ENCODE measurements around the gene RAC2.

RAC2 gene

GRCh38 chr22:37215890-37216289 is 28.2 kb downstream of the RAC2 start:
- no peak for DNase-seq

GRCh38 chr22:37214731-37215030 is 29.4 kb downstream of the RAC2 start:
- DNase-seq = no peak

GRCh38 chr22:37213941-37214730 is 29.9 kb downstream of the RAC2 start:
- DNase-seq = no peak

- peak; percentile 12 for DNase-seq
Measured at GRCh38 chr22:37213218-37213855, 30.7 kb downstream of the RAC2 start.

- DNase-seq = peak; percentile 41
Measured at GRCh38 chr22:37212174-37212906, 31.7 kb downstream of the RAC2 start, which contains the start of gene SSTR3. Gene SSTR3, minus strand, starts transcription at chr22:37212477. Its CDS starts 4,674 bp downstream, at chr22:37207803.

- DNase-seq = no peak
Measured at GRCh38 chr22:37211866-37212173, 32.2 kb downstream of the RAC2 start.

- peak; percentile 26 for DNase-seq
Measured at GRCh38 chr22:37211075-37211865, 32.8 kb downstream of the RAC2 start.

- DNase-seq = peak; percentile 24
Measured at GRCh38 chr22:37210041-37210803, 33.8 kb downstream of the RAC2 start.

GRCh38 chr22:37209140-37209845 is 34.8 kb downstream of the RAC2 start:
- peak; percentile 22 for DNase-seq

GRCh38 chr22:37208401-37209139 is 35.5 kb downstream of the RAC2 start:
- peak; percentile 18 for DNase-seq

GRCh38 chr22:37207981-37208380 is 36.1 kb downstream of the RAC2 start:
- no peak for DNase-seq

GRCh38 chr22:37206841-37207821 is 36.9 kb downstream of the RAC2 start:
- DNase-seq = peak; percentile 20

- DNase-seq = no peak
Measured at GRCh38 chr22:37206118-37206840, 37.8 kb downstream of the RAC2 start.

GRCh38 chr22:37205046-37205445 is 39.0 kb downstream of the RAC2 start:
- peak; percentile 21 for DNase-seq

GRCh38 chr22:37204045-37204655 is 39.9 kb downstream of the RAC2 start:
- DNase-seq = peak; percentile 12

- DNase-seq = peak; percentile 16
Measured at GRCh38 chr22:37203354-37204044, 40.6 kb downstream of the RAC2 start.

- DNase-seq = no peak
Measured at GRCh38 chr22:37202716-37203115, 41.4 kb downstream of the RAC2 start.

All from left hindlimb (tissue), 1 donor.